Upper lobe of right lung (tissue), 1 donor: ENCODE results near the gene TEX10. TPM values are rescaled to one million over a fixed set of nuclear protein-coding genes. Genes with fewer than 3 reads are reported as not detected.

ENCODE experiments used
- ATAC-seq: fragments of 200-7000 bp; cut with Tn5 transposase; one replicate; pipeline ENCODE4 v1.9.1; 2020; ENCODE audit warnings: mild to moderate bottlenecking, moderate library complexity
- DNase-seq: peaks from one replicate; pipeline ENCODE4 v3.0.0-alpha.2; 2020
- H3K27ac ChIP-seq: fragments of 200-600 bp; one replicate; pipeline ENCODE4 v1.8.0; 2022
- H3K27me3 ChIP-seq: fragments of 200-600 bp; one replicate; pipeline ENCODE4 v1.8.0; 2022; ENCODE audit warnings: mild to moderate bottlenecking
- H3K36me3 ChIP-seq: fragments of 200-600 bp; one replicate; pipeline ENCODE4 v1.8.0; 2022
- H3K4me1 ChIP-seq: fragments of 200-600 bp; one replicate; pipeline ENCODE4 v1.8.0; 2022
- H3K4me3 ChIP-seq: fragments of 200-600 bp; one replicate; pipeline ENCODE4 v1.8.0; 2022; ENCODE audit warnings: mild to moderate bottlenecking
- H3K9me3 ChIP-seq: fragments of 200-600 bp; one replicate; pipeline ENCODE4 v1.8.0; 2022
- intact Hi-C: fragments of 100-400 bp; cut with DNase I; formaldehyde crosslinking; loops from one replicate; pipeline ENCODE4 v1.11.0; 2022
- total RNA-seq: library from RNA; stranded (reverse); fragmentation: NEBNext Ultra II Directional; extraction: Animal tissue kit (Norgen Biotek cat#: 25700); gene quantifications from one replicate; pipeline ENCODE4 v1.2.1, GENCODE V29; 2021
- TF ChIP-seq, protein P1 (sequence below): fragments of 200-600 bp; IDR thresholded peaks from one replicate; pipeline ENCODE4 v1.8.0; 2022; ENCODE audit warnings: antibody characterized with exemption
- donor health status: DM: no; HTN: yes; CAD: no; lungs with severe emphysema.

TEX10 gene
- total RNA-seq, 1 donor from 2014 or later = 13.0 TPM

DNA sequence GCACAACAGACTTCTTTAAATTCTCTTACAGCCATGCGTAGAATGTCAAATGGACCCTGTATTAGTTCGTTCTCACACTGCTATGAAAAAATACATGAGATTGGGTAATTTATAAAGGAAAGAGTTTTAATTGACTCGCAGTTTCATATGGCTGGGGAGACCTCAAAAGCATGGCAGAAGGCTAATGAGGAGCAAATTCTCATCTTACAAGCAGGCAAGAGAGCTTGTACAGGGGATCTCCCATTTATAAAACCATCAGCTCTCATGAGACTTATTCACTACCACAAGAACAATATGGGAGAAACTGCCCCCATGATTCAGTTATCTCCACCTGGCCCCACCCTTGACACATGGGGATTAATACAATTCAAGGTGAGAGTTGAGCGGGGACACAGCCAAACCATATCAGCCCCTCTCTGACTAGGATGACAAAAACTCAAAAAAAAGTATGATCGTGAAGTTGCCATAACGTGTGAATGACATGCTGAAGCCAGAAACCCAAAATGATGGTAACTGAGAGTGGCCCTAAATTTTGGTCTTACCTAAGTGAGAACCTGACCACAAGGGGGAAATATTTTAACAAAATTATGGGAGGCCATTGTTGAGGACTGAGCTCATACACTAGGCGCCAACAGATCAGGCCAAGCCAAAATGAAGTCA, 17.5 kb upstream of the TEX10 start:
- no peaks in the 10 kb centered on the region for H3K4me1 ChIP-seq
- H3K36me3 ChIP-seq = no peaks in the 10 kb centered on the region
- TF ChIP-seq, protein P1, sequence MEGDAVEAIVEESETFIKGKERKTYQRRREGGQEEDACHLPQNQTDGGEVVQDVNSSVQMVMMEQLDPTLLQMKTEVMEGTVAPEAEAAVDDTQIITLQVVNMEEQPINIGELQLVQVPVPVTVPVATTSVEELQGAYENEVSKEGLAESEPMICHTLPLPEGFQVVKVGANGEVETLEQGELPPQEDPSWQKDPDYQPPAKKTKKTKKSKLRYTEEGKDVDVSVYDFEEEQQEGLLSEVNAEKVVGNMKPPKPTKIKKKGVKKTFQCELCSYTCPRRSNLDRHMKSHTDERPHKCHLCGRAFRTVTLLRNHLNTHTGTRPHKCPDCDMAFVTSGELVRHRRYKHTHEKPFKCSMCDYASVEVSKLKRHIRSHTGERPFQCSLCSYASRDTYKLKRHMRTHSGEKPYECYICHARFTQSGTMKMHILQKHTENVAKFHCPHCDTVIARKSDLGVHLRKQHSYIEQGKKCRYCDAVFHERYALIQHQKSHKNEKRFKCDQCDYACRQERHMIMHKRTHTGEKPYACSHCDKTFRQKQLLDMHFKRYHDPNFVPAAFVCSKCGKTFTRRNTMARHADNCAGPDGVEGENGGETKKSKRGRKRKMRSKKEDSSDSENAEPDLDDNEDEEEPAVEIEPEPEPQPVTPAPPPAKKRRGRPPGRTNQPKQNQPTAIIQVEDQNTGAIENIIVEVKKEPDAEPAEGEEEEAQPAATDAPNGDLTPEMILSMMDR = no peak
- no peak overlapping the region for H3K27ac ChIP-seq
- no peaks in the 10 kb centered on the region for H3K9me3 ChIP-seq
- H3K27me3 ChIP-seq = no peaks in the 10 kb centered on the region
- H3K4me3 ChIP-seq = no peak overlapping the region
- ATAC-seq = no peak
- intact Hi-C loops = no loop called here
- no peak for DNase-seq

GRCh38 chr9:100368672-100369071, 15.9 kb upstream of the TEX10 start:
- intact Hi-C loops = no loop called here
- Histone ChIP-seq H3K27me3 (no peaks in the 10 kb centered on the region), H3K36me3 (no peaks in the 10 kb centered on the region), H3K4me1 (no peaks in the 10 kb centered on the region), H3K4me3 (no peak overlapping the region), H3K27ac (no peak overlapping the region), H3K9me3 (no peaks in the 10 kb centered on the region)
- TF ChIP-seq, protein P1 = no peak
- DNase-seq (no peak), ATAC-seq (no peak)

- H3K4me1 ChIP-seq = no peaks in the 10 kb centered on the region
- DNase-seq = no peak
- no peaks in the 10 kb centered on the region for H3K9me3 ChIP-seq
- TF ChIP-seq, protein P1 = no peak
- no peak for ATAC-seq
- no peaks in the 10 kb centered on the region for H3K36me3 ChIP-seq
- no peaks in the 10 kb centered on the region for H3K27me3 ChIP-seq
- intact Hi-C loops = no loop called here
- H3K27ac ChIP-seq = no peak overlapping the region
- no peak overlapping the region for H3K4me3 ChIP-seq
These were observed 13.4 kb upstream of the TEX10 start for GRCh38 chr9:100366121-100366520.

DNA sequence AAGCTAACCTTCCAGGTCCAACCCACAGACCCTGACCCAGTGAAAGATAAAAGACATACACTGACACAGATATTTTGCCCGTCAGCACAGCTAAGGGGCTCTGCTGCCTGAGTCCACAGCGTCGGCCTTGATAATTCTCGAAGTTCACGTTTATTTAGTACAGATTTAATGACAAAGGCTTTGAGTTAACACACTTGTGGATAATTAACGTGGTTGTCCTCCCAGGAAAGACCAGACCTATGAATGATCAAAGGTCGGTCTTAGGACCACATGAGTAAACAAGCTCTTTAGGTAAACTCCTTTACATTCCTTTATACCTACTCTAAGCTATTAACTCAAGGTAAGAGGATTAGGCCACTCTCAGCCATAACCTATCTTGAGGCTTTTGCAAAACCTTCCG, 11.3 kb upstream of the TEX10 start:
- no peak overlapping the region for H3K4me3 ChIP-seq
- TF ChIP-seq, protein P1 = no peak
- no peak overlapping the region for H3K27ac ChIP-seq
- intact Hi-C loops = no loop called here
- no peaks in the 10 kb centered on the region for H3K27me3 ChIP-seq
- H3K36me3 ChIP-seq = no peaks in the 10 kb centered on the region
- H3K4me1 ChIP-seq = no peaks in the 10 kb centered on the region
- ATAC-seq (no peak), DNase-seq (no peak)
- H3K9me3 ChIP-seq = no peaks in the 10 kb centered on the region

DNA sequence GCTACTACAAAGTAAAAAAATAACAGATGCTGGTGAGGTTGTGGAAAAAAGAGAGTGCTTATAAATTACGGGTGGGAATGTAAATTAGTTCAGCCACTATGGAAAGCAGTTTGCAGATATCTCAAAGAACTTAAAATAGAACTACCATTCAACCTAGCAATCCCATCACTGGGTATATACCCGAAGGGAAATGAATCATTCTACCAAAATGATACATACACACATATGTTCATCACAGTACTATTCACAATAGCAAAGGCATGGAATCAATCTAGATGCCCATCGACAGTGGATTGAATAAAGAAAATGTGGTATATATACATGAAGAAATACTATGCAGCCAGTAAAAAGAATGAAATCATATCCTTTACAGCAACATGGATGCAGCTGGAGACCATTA, 6.3 kb upstream of the TEX10 start:
- ATAC-seq = no peak
- TF ChIP-seq, protein P1 = no peak

More for the DNA sequence above, 6.3 kb upstream of the TEX10 start:
- Histone ChIP-seq H3K36me3 (no peaks in the 10 kb centered on the region), H3K4me1 (no peaks in the 10 kb centered on the region), H3K27me3 (no peaks in the 10 kb centered on the region), H3K27ac (no peak overlapping the region), H3K4me3 (no peak overlapping the region), H3K9me3 (no peaks in the 10 kb centered on the region)
- intact Hi-C loops = loop anchor here (10.0 kb wide), 1 partner anchor 56 kb away; no protein-coding TSS in a partner anchor
- DNase-seq = no peak
